CD14-positive monocyte (primary cell): ENCODE results near the gene PLD1. TPM values are rescaled to one million over a fixed set of nuclear protein-coding genes. Genes with fewer than 3 reads are reported as not detected.

Source experiments
- DNase-seq, 3 donors: peaks; one replicate each; pipeline ENCODE4 v3.0.0-alpha.2; 2011 to 2022
- H2AFZ ChIP-seq: 2 replicates; pipeline ENCODE4 v1.6.0; 2012; ENCODE audit warnings: mild to moderate bottlenecking, low read depth, low read length, inconsistent platforms; ENCODE audit not compliant: insufficient read depth, poor library complexity, severe bottlenecking
- H3K27ac ChIP-seq, 2 donors: 1 replicate in 1 of 2; 2 replicates in 1 of 2; pipeline ENCODE4 v1.5.1; 2012 to 2013; ENCODE audit warnings: low read length in 2 of 2, control low read depth in 1 of 2, inconsistent platforms in 1 of 2, low read depth in 1 of 2, mild to moderate bottlenecking in 1 of 2
- H3K27me3 ChIP-seq, 2 donors: one replicate each; pipeline versions ENCODE4 v1.6.0 to v1.6.1; 2011 to 2013; ENCODE audit warnings: low read length in 2 of 2; ENCODE audit not compliant: control insufficient read depth in 2 of 2, insufficient read depth in 2 of 2
- H3K36me3 ChIP-seq, 2 donors: replicated peaks in 1 of 2; 1 replicate in 1 of 2; 2 replicates in 1 of 2; pipeline versions ENCODE4 v1.5.1 to v1.6.1; 2012 to 2013; ENCODE audit warnings: low read length in 2 of 2, control low read depth in 1 of 2, inconsistent platforms in 1 of 2, mild to moderate bottlenecking in 1 of 2; ENCODE audit not compliant: insufficient read depth in 2 of 2, control insufficient read depth in 1 of 2
- H3K4me1 ChIP-seq, 2 donors: 1 replicate in 1 of 2; 2 replicates in 1 of 2; pipeline versions ENCODE4 v1.5.1 to v1.6.1; 2012 to 2013; ENCODE audit warnings: low read length in 2 of 2, control low read depth in 1 of 2, inconsistent platforms in 1 of 2, mild to moderate bottlenecking in 1 of 2, moderate library complexity in 1 of 2; ENCODE audit not compliant: insufficient read depth in 2 of 2, control insufficient read depth in 1 of 2
- H3K4me2 ChIP-seq: replicated peaks from 2 replicates; pipeline ENCODE3; 2012; ENCODE audit warnings: low read length, moderate library complexity, mild to moderate bottlenecking; ENCODE audit not compliant: poor library complexity, severe bottlenecking; ENCODE audit errors: extremely low read depth
- H3K4me3 ChIP-seq, 3 experiments: fragments of 200-600 bp in 1 of 3; sonication (generic) in 1 of 3; replicated peaks in 1 of 3; 1 replicate in 2 of 3; 2 replicates in 1 of 3; pipeline ENCODE4 v1.5.1; 2011 to 2013; ENCODE audit warnings: low read length in 3 of 3, mild to moderate bottlenecking in 3 of 3, control low read depth in 2 of 3, low read depth in 2 of 3, inconsistent platforms in 1 of 3, moderate library complexity in 1 of 3
- H3K79me2 ChIP-seq: 2 replicates; pipeline ENCODE4 v1.6.0; 2012; ENCODE audit warnings: mild to moderate bottlenecking, control low read depth, inconsistent platforms, low read length, moderate library complexity; ENCODE audit not compliant: insufficient read depth
- H3K9ac ChIP-seq: 2 replicates; pipeline ENCODE4 v1.6.0; 2017; ENCODE audit warnings: low read length, mild to moderate bottlenecking; ENCODE audit not compliant: insufficient read depth, poor library complexity, severe bottlenecking
- H3K9me3 ChIP-seq, 2 donors: replicated peaks in 1 of 2; 1 replicate in 1 of 2; 2 replicates in 1 of 2; pipeline versions ENCODE4 v1.5.1 to v1.6.1; 2012 to 2013; ENCODE audit warnings: low read length in 2 of 2, control low read depth in 1 of 2; ENCODE audit not compliant: control insufficient read depth in 1 of 2, insufficient read depth in 1 of 2
- H4K20me1 ChIP-seq: 2 replicates; pipeline ENCODE4 v1.6.0; 2012; ENCODE audit warnings: mild to moderate bottlenecking, low read length, control low read depth, moderate library complexity; ENCODE audit not compliant: insufficient read depth
- H3K27ac Mint-ChIP-seq, 7 donors: one replicate each; pipeline ENCODE4 v1.8.0; 2020; ENCODE audit warnings: mild to moderate bottlenecking in 7 of 7, mixed read lengths in 7 of 7, moderate library complexity in 6 of 7, inconsistent platforms in 2 of 7
- H3K27me3 Mint-ChIP-seq, 3 donors: one replicate each; pipeline ENCODE4 v1.8.0; 2021 to 2022; ENCODE audit warnings: low read depth in 3 of 3, mild to moderate bottlenecking in 3 of 3, mixed read lengths in 3 of 3, moderate library complexity in 3 of 3, inconsistent platforms in 1 of 3
- H3K36me3 Mint-ChIP-seq, 2 donors: one replicate each; pipeline ENCODE4 v1.8.0; 2020; ENCODE audit warnings: mixed read lengths in 2 of 2, inconsistent platforms in 1 of 2, mild to moderate bottlenecking in 1 of 2
- H3K4me1 Mint-ChIP-seq: one replicate; pipeline ENCODE4 v1.8.0; 2020; ENCODE audit warnings: mild to moderate bottlenecking, mixed read lengths
- H3K4me3 Mint-ChIP-seq, 2 donors: one replicate each; pipeline ENCODE4 v1.8.0; 2020; ENCODE audit warnings: mild to moderate bottlenecking in 2 of 2, mixed read lengths in 2 of 2, moderate library complexity in 1 of 2
- H3K9me3 Mint-ChIP-seq, 7 donors: one replicate each; pipeline ENCODE4 v1.8.0; 2020 to 2022; ENCODE audit warnings: mixed read lengths in 7 of 7, mild to moderate bottlenecking in 6 of 7, moderate library complexity in 6 of 7, inconsistent platforms in 2 of 7
- WGBS: methylation state at CpG from one replicate; pipeline ENCODE4 v1.1.5; 2013; ENCODE audit warnings: missing lambda C conversion rate; ENCODE audit not compliant: insufficient coverage; 5-methylcytosine and 5-hydroxymethylcytosine counted together
- intact Hi-C, 2 donors: fragments of 100-400 bp; cut with micrococcal nuclease; formaldehyde crosslinking; loops; one replicate each; pipeline versions ENCODE4 v1.15.0 to v1.15.1; 2023
- polyA plus RNA-seq, 3 donors: library from polyadenylated mRNA; depleted of rRNA in 1 of 3; unstranded in 2 of 3; stranded (reverse) in 1 of 3; fragments of 300-500 nt in 2 of 3; fragments of >200 nt in 1 of 3; fragmentation: Illumina TruSeq in 2 of 3; gene quantifications; 1 replicate in 2 of 3; 2 replicates in 1 of 3; pipeline ENCODE4 v1.2.3, GENCODE V29; 2012 to 2021
- TF ChIP-seq, protein P1 (sequence below): fragments of 200-600 bp; IDR thresholded peaks from one replicate; pipeline ENCODE4 v1.8.0; 2022; ENCODE audit warnings: antibody characterized with exemption, mild to moderate bottlenecking

The PLD1 gene
- polyA plus RNA-seq, 3 donors: 5.1 to 7.9 (median 5.8) TPM

- Mint-ChIP-seq H3K4me1 (peaks cover 32% of the 10 kb centered on the region), H3K4me3 (no peak overlapping the region), H3K36me3 (no peaks in the 10 kb centered on the region), H3K27ac (no peak overlapping the region), H3K27me3 (no peaks in the 10 kb centered on the region), H3K9me3 (no peaks in the 10 kb centered on the region)
- DNase-seq: no peak
- Histone ChIP-seq H3K9ac (no peak overlapping the region), H3K27me3 (no peaks in the 10 kb centered on the region), H3K9me3 (no peaks in the 10 kb centered on the region), H3K4me1 (peaks cover 22% of the 10 kb centered on the region in 2 donors), H4K20me1 (no peaks in the 10 kb centered on the region), H3K27ac (no peak overlapping the region), H3K36me3 (no peaks in the 10 kb centered on the region), H3K79me2 (no peaks in the 10 kb centered on the region), H3K4me2 (no peak overlapping the region), H2AFZ (no peak overlapping the region), H3K4me3 (no peak overlapping the region)
- TF ChIP-seq, protein P1, sequence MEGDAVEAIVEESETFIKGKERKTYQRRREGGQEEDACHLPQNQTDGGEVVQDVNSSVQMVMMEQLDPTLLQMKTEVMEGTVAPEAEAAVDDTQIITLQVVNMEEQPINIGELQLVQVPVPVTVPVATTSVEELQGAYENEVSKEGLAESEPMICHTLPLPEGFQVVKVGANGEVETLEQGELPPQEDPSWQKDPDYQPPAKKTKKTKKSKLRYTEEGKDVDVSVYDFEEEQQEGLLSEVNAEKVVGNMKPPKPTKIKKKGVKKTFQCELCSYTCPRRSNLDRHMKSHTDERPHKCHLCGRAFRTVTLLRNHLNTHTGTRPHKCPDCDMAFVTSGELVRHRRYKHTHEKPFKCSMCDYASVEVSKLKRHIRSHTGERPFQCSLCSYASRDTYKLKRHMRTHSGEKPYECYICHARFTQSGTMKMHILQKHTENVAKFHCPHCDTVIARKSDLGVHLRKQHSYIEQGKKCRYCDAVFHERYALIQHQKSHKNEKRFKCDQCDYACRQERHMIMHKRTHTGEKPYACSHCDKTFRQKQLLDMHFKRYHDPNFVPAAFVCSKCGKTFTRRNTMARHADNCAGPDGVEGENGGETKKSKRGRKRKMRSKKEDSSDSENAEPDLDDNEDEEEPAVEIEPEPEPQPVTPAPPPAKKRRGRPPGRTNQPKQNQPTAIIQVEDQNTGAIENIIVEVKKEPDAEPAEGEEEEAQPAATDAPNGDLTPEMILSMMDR: no peak
- 100% methylated on average over 2 of the region's 3 CpGs for WGBS
- intact Hi-C loops: no loop called here
These were observed 10.8 kb upstream of the PLD1 start for GRCh38 chr3:171821044-171821443.

DNA sequence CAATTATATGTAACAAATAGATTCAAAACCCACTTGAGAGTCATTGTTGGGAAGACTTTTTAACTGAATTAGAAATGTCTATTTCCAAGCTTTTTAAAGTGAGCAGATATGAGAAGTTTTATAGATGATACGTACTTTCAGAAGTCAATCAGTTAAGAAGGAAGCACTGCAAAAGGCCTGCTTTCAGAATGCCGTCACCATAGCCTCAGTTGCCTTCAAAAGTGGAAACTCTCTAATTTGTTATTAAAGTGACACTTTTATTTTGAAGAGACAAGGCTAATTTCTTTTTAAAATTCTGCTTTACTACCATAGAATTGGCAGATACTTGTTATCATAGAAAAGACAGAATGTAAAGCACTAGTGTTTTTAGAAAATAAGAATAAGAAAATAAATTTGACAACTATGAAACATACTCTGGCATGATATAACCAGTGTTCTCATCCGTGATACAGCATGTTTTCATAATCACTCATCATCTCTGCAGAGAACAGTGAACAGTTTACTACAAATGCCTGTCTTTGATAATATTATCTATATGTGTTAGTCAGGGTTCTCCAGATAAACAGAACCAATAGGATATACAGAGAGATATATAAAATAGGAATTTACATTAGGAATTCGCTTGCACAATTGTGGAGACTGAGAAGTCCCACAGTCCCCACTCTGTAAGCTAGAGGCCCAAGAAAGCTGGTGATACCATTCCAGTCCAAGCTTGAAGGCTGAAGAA is 7.0 kb upstream of the PLD1 start:
- Histone ChIP-seq H2AFZ (no peak overlapping the region), H3K27me3 (no peaks in the 10 kb centered on the region), H3K9me3 (no peaks in the 10 kb centered on the region), H4K20me1 (no peaks in the 10 kb centered on the region), H3K9ac (no peak overlapping the region), H3K27ac (no peak overlapping the region), H3K4me2 (no peak overlapping the region), H3K4me3 (no peak overlapping the region), H3K79me2 (no peaks in the 10 kb centered on the region), H3K4me1 (peaks cover 15 to 16% of the 10 kb centered on the region in 2 donors), H3K36me3 (no peaks in the 10 kb centered on the region)
- intact Hi-C loops: no loop called here
- TF ChIP-seq, protein P1: no peak
- Mint-ChIP-seq H3K36me3 (no peaks in the 10 kb centered on the region), H3K27me3 (no peaks in the 10 kb centered on the region), H3K4me1 (peaks cover 22% of the 10 kb centered on the region), H3K4me3 (no peak overlapping the region), H3K27ac (no peak overlapping the region), H3K9me3 (no peaks in the 10 kb centered on the region)
- DNase-seq: no peak
- WGBS: no CpG with 5 or more reads among the region's 4 CpGs
